HL-60 (cell line): ENCODE measurements around the gene DOLK.
A peak's percentile ranks its signal among the peaks of the same experiment; 100 is the strongest.

Source experiments
- DNase-seq, 2 experiments: peaks; one replicate each; pipeline ENCODE4 v3.0.0-alpha.2; 2010 to 2020; ENCODE audit warnings: low read depth in 1 of 2, low spot score in 1 of 2
- H3K27ac ChIP-seq: fragments of 250-450 bp; sonication (Bioruptor Pico); replicated peaks from 2 replicates; pipeline ENCODE4 v1.5.1; 2020; ENCODE audit warnings: mild to moderate bottlenecking, moderate library complexity
- H3K27me3 ChIP-seq: fragments of 250-450 bp; sonication (Bioruptor Pico); 2 replicates; pipeline ENCODE4 v1.5.1; 2021; ENCODE audit warnings: mild to moderate bottlenecking, moderate library complexity; ENCODE audit not compliant: insufficient read depth, poor library complexity, severe bottlenecking
- H3K4me3 ChIP-seq: replicated peaks from 2 replicates; pipeline ENCODE4 v1.5.1; 2011; ENCODE audit warnings: mild to moderate bottlenecking, control low read depth, low read length; ENCODE audit not compliant: insufficient read depth
- CTCF ChIP-seq: IDR thresholded peaks from one replicate; pipeline ENCODE4 v1.5.1; 2011; ENCODE audit warnings: low read length, control low read depth, inconsistent platforms; ENCODE audit not compliant: insufficient read depth
- GABPA ChIP-seq: IDR thresholded peaks from 2 replicates; pipeline ENCODE4 v1.6.1; 2012; ENCODE audit warnings: low read depth
- POLR2AphosphoS5 ChIP-seq: IDR thresholded peaks from 2 replicates; pipeline ENCODE4 v1.6.1; 2012; ENCODE audit warnings: low read depth
- SPI1 ChIP-seq: IDR thresholded peaks from 2 replicates; pipeline ENCODE4 v1.6.1; 2012; ENCODE audit warnings: low read depth, mild to moderate bottlenecking, borderline replicate concordance
- TF ChIP-seq, protein P1 (sequence below): IDR thresholded peaks from 2 replicates; pipeline ENCODE4 v1.6.1; 2012; ENCODE audit warnings: low read depth; ENCODE audit not compliant: insufficient replicate concordance

The DOLK gene

DNA sequence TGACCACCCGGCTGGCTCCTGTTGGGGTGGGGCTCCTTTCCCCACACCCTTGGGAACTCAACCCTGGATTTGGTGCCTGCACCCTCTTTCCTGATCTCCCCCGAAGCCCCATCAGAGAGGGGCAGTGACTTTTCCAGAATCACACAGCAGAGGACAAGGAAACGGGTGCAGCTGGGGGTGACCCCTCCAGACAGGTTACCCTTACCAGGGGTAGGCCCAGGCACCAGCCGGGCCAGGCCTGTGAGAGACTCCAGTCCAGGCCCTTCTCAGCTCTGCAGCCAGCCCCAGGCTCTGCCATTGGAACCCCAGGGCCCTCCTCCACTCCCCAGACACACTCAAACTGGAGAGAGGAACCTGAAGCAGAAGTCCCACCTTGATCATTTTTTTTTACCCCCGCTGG, 45.6 kb downstream of the DOLK start:
- no peak for DNase-seq
- TF ChIP-seq SPI1 (no peak), CTCF (no peak), POLR2AphosphoS5 (no peak), GABPA (no peak)
- TF ChIP-seq, protein P1, sequence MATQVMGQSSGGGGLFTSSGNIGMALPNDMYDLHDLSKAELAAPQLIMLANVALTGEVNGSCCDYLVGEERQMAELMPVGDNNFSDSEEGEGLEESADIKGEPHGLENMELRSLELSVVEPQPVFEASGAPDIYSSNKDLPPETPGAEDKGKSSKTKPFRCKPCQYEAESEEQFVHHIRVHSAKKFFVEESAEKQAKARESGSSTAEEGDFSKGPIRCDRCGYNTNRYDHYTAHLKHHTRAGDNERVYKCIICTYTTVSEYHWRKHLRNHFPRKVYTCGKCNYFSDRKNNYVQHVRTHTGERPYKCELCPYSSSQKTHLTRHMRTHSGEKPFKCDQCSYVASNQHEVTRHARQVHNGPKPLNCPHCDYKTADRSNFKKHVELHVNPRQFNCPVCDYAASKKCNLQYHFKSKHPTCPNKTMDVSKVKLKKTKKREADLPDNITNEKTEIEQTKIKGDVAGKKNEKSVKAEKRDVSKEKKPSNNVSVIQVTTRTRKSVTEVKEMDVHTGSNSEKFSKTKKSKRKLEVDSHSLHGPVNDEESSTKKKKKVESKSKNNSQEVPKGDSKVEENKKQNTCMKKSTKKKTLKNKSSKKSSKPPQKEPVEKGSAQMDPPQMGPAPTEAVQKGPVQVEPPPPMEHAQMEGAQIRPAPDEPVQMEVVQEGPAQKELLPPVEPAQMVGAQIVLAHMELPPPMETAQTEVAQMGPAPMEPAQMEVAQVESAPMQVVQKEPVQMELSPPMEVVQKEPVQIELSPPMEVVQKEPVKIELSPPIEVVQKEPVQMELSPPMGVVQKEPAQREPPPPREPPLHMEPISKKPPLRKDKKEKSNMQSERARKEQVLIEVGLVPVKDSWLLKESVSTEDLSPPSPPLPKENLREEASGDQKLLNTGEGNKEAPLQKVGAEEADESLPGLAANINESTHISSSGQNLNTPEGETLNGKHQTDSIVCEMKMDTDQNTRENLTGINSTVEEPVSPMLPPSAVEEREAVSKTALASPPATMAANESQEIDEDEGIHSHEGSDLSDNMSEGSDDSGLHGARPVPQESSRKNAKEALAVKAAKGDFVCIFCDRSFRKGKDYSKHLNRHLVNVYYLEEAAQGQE, result no peak

GRCh38 chr9:128901379-128901778, 46.0 kb downstream of the DOLK start:
- no peaks in the 10 kb centered on the region for H3K27me3 ChIP-seq
- TF ChIP-seq, protein P1, result no peak
- TF ChIP-seq CTCF (no peak), SPI1 (no peak), POLR2AphosphoS5 (no peak)
- H3K4me3 ChIP-seq, result no peak overlapping the region
- no peak overlapping the region; the same call in 1 of the 2 replicates for H3K27ac ChIP-seq
- DNase-seq, result no peak

More for the DNA sequence above, 45.6 kb downstream of the DOLK start:
- H3K27me3 ChIP-seq, result no peaks in the 10 kb centered on the region
- H3K27ac ChIP-seq, result peak overlapping the region; percentile 57
- H3K4me3 ChIP-seq, result no peak overlapping the region

- Histone ChIP-seq H3K27me3 (no peaks in the 10 kb centered on the region), H3K4me3 (no peak overlapping the region), H3K27ac (peak overlapping the region; percentile 53)
- peak in 1 of 2 experiments; percentile 68 for DNase-seq
- TF ChIP-seq SPI1, result peak; percentile 95
- TF ChIP-seq, protein P1, result no peak
Measured at GRCh38 chr9:128899566-128900322, 47.7 kb downstream of the DOLK start.
